Measurements from ENCODE around the gene ENTHD1. TPM values are rescaled to one million over a fixed set of nuclear protein-coding genes. Genes with fewer than 3 reads are reported as not detected.

Gene ENTHD1
- total and polyA plus RNA-seq, 9 of the 15 experiments (the other 6 are each of a cell fraction or from before 2014, with no cell fraction given) = 0.13 to 0.98 (median 0.35) TPM

DNA sequence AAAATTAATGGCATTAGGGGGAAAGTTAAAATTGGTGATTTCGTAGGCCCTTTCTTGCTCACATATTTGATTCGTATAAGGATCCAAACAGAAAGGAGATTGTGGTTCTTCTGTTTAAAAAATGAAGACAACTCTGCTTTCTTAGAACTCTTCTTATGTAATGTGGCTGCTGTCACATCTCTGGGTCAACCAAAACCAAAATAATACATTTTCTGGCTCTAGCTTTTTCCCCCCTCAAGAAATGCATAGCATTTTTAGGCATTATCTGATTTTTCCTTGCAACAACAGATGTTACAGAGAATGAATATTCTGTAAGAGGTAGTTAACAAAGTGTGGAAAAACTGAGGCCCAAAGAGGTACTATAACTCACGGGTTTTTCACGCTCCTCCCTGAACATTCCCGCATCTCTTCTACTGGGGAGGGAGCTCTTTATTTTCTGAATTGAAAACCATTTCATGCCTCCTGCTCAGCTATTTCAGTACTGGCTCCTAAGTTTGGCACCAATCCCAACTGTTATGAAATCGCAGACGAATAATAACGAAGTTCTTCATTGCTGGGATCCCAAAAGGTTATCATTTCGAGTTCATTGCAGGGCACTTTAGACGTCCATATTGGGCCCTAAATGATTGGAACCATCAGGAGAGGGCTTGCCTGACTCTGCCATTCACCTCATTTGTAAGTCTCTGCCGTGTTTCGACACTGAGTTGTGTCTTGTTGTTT, 24.4 kb upstream of the ENTHD1 start:
- Histone ChIP-seq H3K36me3 (ENCODE audit: control insufficient read depth, insufficient read depth, low read length) (no peaks in the 10 kb centered on the region), H3K79me2 (ENCODE audit: control insufficient read depth, insufficient read depth, low read length) (peaks cover 37% of the 10 kb centered on the region; the same call in 2 of the 3 replicates), H3K9me3 (replicated peaks; ENCODE audit: control insufficient read depth, insufficient read depth, low read depth, low read length) (no peaks in the 10 kb centered on the region), H3K27me3 (ENCODE audit: control insufficient read depth in 2 of 2, insufficient read depth in 2 of 2, low read length in 2 of 2) (no peaks in the 10 kb centered on the region), H3K9ac (ENCODE audit: insufficient read depth in 1 of 2, low read depth in 2 of 2, low read length in 2 of 2) (peak overlapping the region in 1 of 2 experiments; percentile 39; a peak in 1 of 4 replicates), H3K9me1 (ENCODE audit: control insufficient read depth, insufficient read depth, low read length) (no peaks in the 10 kb centered on the region), H3K4me3 (no peak overlapping the region), H2AFZ (ENCODE audit: low read depth, low read length) (peak overlapping the region; percentile 84), H4K20me1 (replicated peaks; ENCODE audit: control insufficient read depth, insufficient read depth, low read length) (no peaks in the 10 kb centered on the region), H3K4me1 (replicated peaks in 1 of 2; ENCODE audit: control insufficient read depth in 2 of 2, insufficient read depth in 2 of 2, low read length in 2 of 2) (peaks cover 27 to 64% of the 10 kb centered on the region in 2 experiments), H3K27ac (ENCODE audit: extremely low read depth, low read depth, low read length) (peak overlapping the region; percentile 51; the same call in 2 of the 3 replicates), H3K4me2 (ENCODE audit: insufficient read depth, low read length) (peak overlapping the region; percentile 43; the same call in 1 of the 2 replicates)
- POLR2A ChIA-PET = interaction anchor here (0.5 to 3.4 kb wide), 4 partner anchors 8 to 187 kb away, joined by 3 to 13 read pairs (median 3); no protein-coding TSS in a partner anchor
- no TSS peak for BruUV-seq (replicated peaks)
- DNase-seq (ENCODE audit: extremely low read depth in 1 of 4, low spot score in 3 of 4) (no peak), ATAC-seq (no peak; the same call in 2 of the 3 replicates), FAIRE-seq (peak; percentile 6)
- 12% methylated on average over 12 of the region's 12 CpGs for WGBS (ENCODE audit: insufficient coverage, low coverage, missing lambda C conversion rate)
- intact Hi-C loops (cut with micrococcal nuclease) = no loop called here
- in situ Hi-C loops (cut with MboI) = no loop called here
- CTCF ChIA-PET (ENCODE audit: low intra/inter-chr PET ratio) = no interaction called here
- TF ChIP-seq, protein P1, sequence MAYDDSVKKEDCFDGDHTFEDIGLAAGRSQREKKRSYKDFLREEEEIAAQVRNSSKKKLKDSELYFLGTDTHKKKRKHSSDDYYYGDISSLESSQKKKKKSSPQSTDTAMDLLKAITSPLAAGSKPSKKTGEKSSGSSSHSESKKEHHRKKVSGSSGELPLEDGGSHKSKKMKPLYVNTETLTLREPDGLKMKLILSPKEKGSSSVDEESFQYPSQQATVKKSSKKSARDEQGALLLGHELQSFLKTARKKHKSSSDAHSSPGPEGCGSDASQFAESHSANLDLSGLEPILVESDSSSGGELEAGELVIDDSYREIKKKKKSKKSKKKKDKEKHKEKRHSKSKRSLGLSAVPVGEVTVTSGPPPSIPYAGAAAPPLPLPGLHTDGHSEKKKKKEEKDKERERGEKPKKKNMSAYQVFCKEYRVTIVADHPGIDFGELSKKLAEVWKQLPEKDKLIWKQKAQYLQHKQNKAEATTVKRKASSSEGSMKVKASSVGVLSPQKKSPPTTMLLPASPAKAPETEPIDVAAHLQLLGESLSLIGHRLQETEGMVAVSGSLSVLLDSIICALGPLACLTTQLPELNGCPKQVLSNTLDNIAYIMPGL (CRISPR knock-in tag; IDR thresholded peaks at IDR 0.05) = no peak
- TF ChIP-seq ZNF197 (CRISPR knock-in tag; IDR thresholded peaks at IDR 0.05; ENCODE audit: low read depth) (no peak), BRCA1 (IDR thresholded peaks at IDR 0.05) (no peak), BRCA1 (CRISPR knock-in tag; IDR thresholded peaks at IDR 0.05) (no peak), NFRKB (IDR thresholded peaks at IDR 0.05; ENCODE audit: low read depth) (0 out of 2 replicates have a peak, but pooled peaks have one; percentile 45), SIN3B (IDR thresholded peaks at IDR 0.05; ENCODE audit: low read depth) (no peak), JUND (IDR thresholded peaks at IDR 0.05; ENCODE audit: borderline replicate concordance, low read depth, low read length) (no peak), JUND (tag; IDR thresholded peaks at IDR 0.05; ENCODE audit: borderline replicate concordance, low read depth, low read length) (peak; percentile 42; the same call in 1 of the 3 replicates), SRSF7 (optimal IDR thresholded peaks at IDR 0.05; ENCODE audit: low read depth, low read length) (no peak), RFX5 (IDR thresholded peaks at IDR 0.05; ENCODE audit: low read depth, low read length) (no peak), TBL1XR1 (IDR thresholded peaks at IDR 0.05; ENCODE audit: low read length in 2 of 2) (peak in 1 of 2 experiments; percentile 8; a peak in 1 of 4 replicates), ZNF174 (CRISPR knock-in tag; IDR thresholded peaks at IDR 0.05) (no peak), TAF15 (IDR thresholded peaks at IDR 0.05; ENCODE audit: low read depth, low read length) (no peak), ETV6 (IDR thresholded peaks at IDR 0.05; ENCODE audit: borderline replicate concordance in 1 of 2, low read depth in 2 of 2, low read length in 1 of 2) (no peak), ETV6 (CRISPR knock-in tag; IDR thresholded peaks at IDR 0.05; ENCODE audit: borderline replicate concordance) (no peak), KLF16 (IDR thresholded peaks at IDR 0.05) (no peak), U2AF1 (optimal IDR thresholded peaks at IDR 0.05; ENCODE audit: low read depth, low read length) (no peak)
- TF ChIP-seq, protein P2, sequence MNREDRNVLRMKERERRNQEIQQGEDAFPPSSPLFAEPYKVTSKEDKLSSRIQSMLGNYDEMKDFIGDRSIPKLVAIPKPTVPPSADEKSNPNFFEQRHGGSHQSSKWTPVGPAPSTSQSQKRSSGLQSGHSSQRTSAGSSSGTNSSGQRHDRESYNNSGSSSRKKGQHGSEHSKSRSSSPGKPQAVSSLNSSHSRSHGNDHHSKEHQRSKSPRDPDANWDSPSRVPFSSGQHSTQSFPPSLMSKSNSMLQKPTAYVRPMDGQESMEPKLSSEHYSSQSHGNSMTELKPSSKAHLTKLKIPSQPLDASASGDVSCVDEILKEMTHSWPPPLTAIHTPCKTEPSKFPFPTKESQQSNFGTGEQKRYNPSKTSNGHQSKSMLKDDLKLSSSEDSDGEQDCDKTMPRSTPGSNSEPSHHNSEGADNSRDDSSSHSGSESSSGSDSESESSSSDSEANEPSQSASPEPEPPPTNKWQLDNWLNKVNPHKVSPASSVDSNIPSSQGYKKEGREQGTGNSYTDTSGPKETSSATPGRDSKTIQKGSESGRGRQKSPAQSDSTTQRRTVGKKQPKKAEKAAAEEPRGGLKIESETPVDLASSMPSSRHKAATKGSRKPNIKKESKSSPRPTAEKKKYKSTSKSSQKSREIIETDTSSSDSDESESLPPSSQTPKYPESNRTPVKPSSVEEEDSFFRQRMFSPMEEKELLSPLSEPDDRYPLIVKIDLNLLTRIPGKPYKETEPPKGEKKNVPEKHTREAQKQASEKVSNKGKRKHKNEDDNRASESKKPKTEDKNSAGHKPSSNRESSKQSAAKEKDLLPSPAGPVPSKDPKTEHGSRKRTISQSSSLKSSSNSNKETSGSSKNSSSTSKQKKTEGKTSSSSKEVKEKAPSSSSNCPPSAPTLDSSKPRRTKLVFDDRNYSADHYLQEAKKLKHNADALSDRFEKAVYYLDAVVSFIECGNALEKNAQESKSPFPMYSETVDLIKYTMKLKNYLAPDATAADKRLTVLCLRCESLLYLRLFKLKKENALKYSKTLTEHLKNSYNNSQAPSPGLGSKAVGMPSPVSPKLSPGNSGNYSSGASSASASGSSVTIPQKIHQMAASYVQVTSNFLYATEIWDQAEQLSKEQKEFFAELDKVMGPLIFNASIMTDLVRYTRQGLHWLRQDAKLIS (CRISPR knock-in tag; IDR thresholded peaks at IDR 0.05) = no peak

Measured in K562 (cell line).